GM20000 (cell line): Measurements from ENCODE around the gene PPP2R5D.

Experiments
- DNase-seq: peaks from one replicate; pipeline ENCODE4 v3.0.0; 2012; ENCODE audit warnings: low spot score
- TF ChIP-seq, protein P1 (sequence below): IDR thresholded peaks from 2 replicates; pipeline ENCODE4 v1.5.1; 2012; ENCODE audit warnings: mild to moderate bottlenecking, control low read depth; ENCODE audit errors: extremely low read depth, missing control alignments

PPP2R5D gene

GRCh38 chr6:43060034-43060754 is 75.8 kb downstream of the PPP2R5D start:
- TF ChIP-seq, protein P1, sequence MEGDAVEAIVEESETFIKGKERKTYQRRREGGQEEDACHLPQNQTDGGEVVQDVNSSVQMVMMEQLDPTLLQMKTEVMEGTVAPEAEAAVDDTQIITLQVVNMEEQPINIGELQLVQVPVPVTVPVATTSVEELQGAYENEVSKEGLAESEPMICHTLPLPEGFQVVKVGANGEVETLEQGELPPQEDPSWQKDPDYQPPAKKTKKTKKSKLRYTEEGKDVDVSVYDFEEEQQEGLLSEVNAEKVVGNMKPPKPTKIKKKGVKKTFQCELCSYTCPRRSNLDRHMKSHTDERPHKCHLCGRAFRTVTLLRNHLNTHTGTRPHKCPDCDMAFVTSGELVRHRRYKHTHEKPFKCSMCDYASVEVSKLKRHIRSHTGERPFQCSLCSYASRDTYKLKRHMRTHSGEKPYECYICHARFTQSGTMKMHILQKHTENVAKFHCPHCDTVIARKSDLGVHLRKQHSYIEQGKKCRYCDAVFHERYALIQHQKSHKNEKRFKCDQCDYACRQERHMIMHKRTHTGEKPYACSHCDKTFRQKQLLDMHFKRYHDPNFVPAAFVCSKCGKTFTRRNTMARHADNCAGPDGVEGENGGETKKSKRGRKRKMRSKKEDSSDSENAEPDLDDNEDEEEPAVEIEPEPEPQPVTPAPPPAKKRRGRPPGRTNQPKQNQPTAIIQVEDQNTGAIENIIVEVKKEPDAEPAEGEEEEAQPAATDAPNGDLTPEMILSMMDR, result no peak
- DNase-seq, result no peak

DNA sequence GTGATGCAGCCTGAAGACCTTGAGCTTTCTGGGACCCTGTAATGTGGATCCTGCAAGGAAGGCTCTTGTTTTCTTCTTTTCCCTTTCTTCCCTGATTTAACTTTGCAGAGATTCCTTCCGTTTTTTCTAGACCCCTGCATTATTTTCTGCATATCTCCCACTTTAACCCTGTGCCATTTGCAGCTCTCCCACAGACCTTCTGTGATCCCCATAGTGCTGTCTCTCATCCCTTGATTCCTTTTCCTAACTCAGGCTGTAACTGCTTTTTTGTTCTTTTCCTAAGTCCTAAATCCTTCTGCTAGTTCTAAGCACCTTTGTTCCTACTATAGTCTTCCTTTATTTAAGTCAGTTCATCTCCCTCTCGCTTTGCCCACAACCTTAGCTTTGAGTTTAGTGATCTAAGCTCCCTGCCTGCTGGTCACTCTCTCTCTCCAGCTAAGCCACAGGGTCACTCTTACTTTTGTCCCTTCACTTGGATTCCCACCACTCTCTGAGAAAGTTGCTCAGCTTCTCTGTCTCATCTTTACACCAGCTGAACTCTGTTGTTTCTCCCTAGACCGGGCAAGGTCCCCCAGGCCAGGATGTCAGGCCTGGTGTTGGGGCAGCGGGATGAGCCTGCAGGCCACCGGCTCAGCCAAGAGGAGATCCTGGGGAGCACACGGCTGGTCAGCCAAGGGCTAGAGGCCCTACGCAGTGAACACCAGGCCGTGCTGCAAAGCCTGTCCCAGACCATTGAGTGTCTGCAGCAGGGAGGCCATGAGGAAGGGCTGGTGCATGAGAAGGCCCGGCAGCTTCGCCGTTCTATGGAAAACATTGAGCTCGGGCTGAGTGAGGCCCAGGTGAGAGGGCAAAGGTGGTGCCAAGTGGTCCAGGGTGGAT is 76.6 kb downstream of the PPP2R5D start:
- TF ChIP-seq, protein P1, result no peak
- no peak for DNase-seq

- DNase-seq, result no peak
- TF ChIP-seq, protein P1, result no peak
Measured at GRCh38 chr6:43061861-43062260, 77.5 kb downstream of the PPP2R5D start.
